Ovary (tissue), 9 donors: ENCODE data around the gene HOMER1. TPM values are rescaled to one million over a fixed set of nuclear protein-coding genes. Genes with fewer than 3 reads are reported as not detected.

Experiments used
- DNase-seq, 5 donors: peaks; one replicate each; pipeline ENCODE4 v3.0.0-alpha.2; 2019 to 2020
- H3K27ac ChIP-seq, 2 donors: fragments of 200-600 bp; one replicate each; pipeline versions ENCODE4 v1.5.1 to v1.8.0; 2019 to 2022
- H3K27me3 ChIP-seq: fragments of 200-600 bp; one replicate; pipeline ENCODE4 v1.8.0; 2022
- H3K36me3 ChIP-seq: fragments of 200-600 bp; sonication (generic); one replicate; pipeline ENCODE4 v1.5.1; 2019
- H3K4me1 ChIP-seq: one replicate; pipeline ENCODE4 v1.8.1; 2013; ENCODE audit warnings: mild to moderate bottlenecking, moderate library complexity; ENCODE audit not compliant: insufficient read depth
- H3K4me3 ChIP-seq: fragments of 200-600 bp; sonication (generic); one replicate; pipeline ENCODE4 v1.5.1; 2017
- H3K9me3 ChIP-seq, 2 donors: fragments of 200-600 bp in 1 of 2; sonication (generic) in 1 of 2; one replicate each; pipeline versions ENCODE4 v1.5.1 to v1.8.1; 2013 to 2019; ENCODE audit warnings: mild to moderate bottlenecking in 1 of 2, moderate library complexity in 1 of 2
- CTCF ChIP-seq, 3 donors: fragments of 450-650 bp in 2 of 3; fragments of 200-600 bp in 1 of 3; IDR thresholded peaks; one replicate each; pipeline versions ENCODE4 v1.5.1 to v1.8.0; 2016 to 2022; ENCODE audit warnings: antibody characterized with exemption in 3 of 3, mild to moderate bottlenecking in 1 of 3
- EP300 ChIP-seq: sonication (generic); formaldehyde crosslinking; IDR thresholded peaks from one replicate; pipeline ENCODE4 v1.6.1; 2017; ENCODE audit warnings: antibody characterized with exemption
- POLR2A ChIP-seq: fragments of 450-650 bp; IDR thresholded peaks from one replicate; pipeline ENCODE4 v1.6.1; 2017; ENCODE audit warnings: antibody characterized with exemption, mild to moderate bottlenecking, moderate library complexity
- WGBS, 3 donors: extraction: QIAGEN DNeasy Blood & Tissue Kit in 1 of 3; methylation state at CpG; one replicate each; pipeline versions ENCODE4 v1.1.5 to v1.1.7; 2013 to 2017; 5-methylcytosine and 5-hydroxymethylcytosine counted together
- intact Hi-C, 4 donors: fragments of 100-400 bp; cut with DNase I; formaldehyde crosslinking; loops; one replicate each; pipeline versions ENCODE4 v1.11.0 to v1.15.1; 2022 to 2023
- polyA plus RNA-seq, 2 donors: library from polyadenylated mRNA; stranded (reverse); fragments of 200-250 nt in 1 of 2; fragments of 350-450 nt in 1 of 2; fragmentation: Illumina TruSeq in 1 of 2; extraction: RNeasy Lipid Tissue Mini Kit (QIAGEN cat#74804) in 1 of 2; gene quantifications; one replicate each; pipeline ENCODE4 v1.2.3, GENCODE V29; 2013 to 2014
- total RNA-seq, 7 donors: library from RNA; depleted of rRNA in 2 of 7; stranded (reverse); fragments of >200 nt in 2 of 7; fragmentation: NEBNext Ultra II Directional in 3 of 7; extraction: Animal tissue kit (Norgen Biotek cat#: 25700) in 3 of 7; gene quantifications; one replicate each; pipeline versions ENCODE4 v1.1.0 to v1.2.4, GENCODE V29; 2016 to 2023
- donor health status: DM: no; HTN: no; CAD: no; lungs with moderate emphysema.
- donor health status: DM: no; HTN: no; CAD: no.
- donor health status: Bipolar disorder and iron deficiency.
- donor health status: DM: yes; HTN: yes; CAD: no.
- donor health status: DM: no; HTN: no; CAD: no.
- donor health status: DM: yes; HTN: yes; CAD: no.

HOMER1 gene
- total and polyA plus RNA-seq, 9 donors, result 1.8 to 37.8 (median 10.9) TPM

GRCh38 chr5:79526928-79527327, 13.0 kb upstream of the HOMER1 start:
- Histone ChIP-seq H3K4me3 (no peak overlapping the region), H3K36me3 (no peaks in the 10 kb centered on the region), H3K4me1 (no peaks in the 10 kb centered on the region), H3K27me3 (no peaks in the 10 kb centered on the region), H3K9me3 (no peaks in the 10 kb centered on the region), H3K27ac (no peak overlapping the region)
- intact Hi-C loops, result no loop called here
- TF ChIP-seq POLR2A (no peak), EP300 (no peak), CTCF (IDR thresholded peaks at IDR 0.05) (no peak)
- DNase-seq, result no peak
- WGBS, 3 donors, result 66 to 85% (median 85%) methylated on average over 5 of the region's 5 CpGs

- no peak for DNase-seq
- H3K4me1 ChIP-seq, result no peaks in the 10 kb centered on the region
- TF ChIP-seq CTCF (IDR thresholded peaks at IDR 0.05) (no peak), POLR2A (no peak)
- intact Hi-C loops, result no loop called here
- no peaks in the 10 kb centered on the region for H3K9me3 ChIP-seq
- H3K36me3 ChIP-seq, result no peaks in the 10 kb centered on the region
- H3K4me3 ChIP-seq, result no peak overlapping the region
- H3K27me3 ChIP-seq, result no peaks in the 10 kb centered on the region
- no peak overlapping the region for H3K27ac ChIP-seq
- 27 to 44% (median 37%) methylated on average over 2 of the region's 2 CpGs for WGBS, 3 donors
Observed at GRCh38 chr5:79526493-79526892, 12.6 kb upstream of the HOMER1 start.

- no peak overlapping the region for H3K4me3 ChIP-seq
- intact Hi-C loops, result no loop called here
- no peaks in the 10 kb centered on the region for H3K36me3 ChIP-seq
- H3K27me3 ChIP-seq, result no peaks in the 10 kb centered on the region
- 91 to 96% (median 94%) methylated on average over 1 of the region's 1 CpG for WGBS, 3 donors
- no peak for TF ChIP-seq CTCF (IDR thresholded peaks at IDR 0.05)
- no peak for TF ChIP-seq EP300
- no peak for TF ChIP-seq POLR2A
- no peak for DNase-seq
- H3K9me3 ChIP-seq, result no peaks in the 10 kb centered on the region
- H3K27ac ChIP-seq, result no peak overlapping the region
- no peaks in the 10 kb centered on the region for H3K4me1 ChIP-seq
Observed at GRCh38 chr5:79521156-79521555, 7.2 kb upstream of the HOMER1 start.

GRCh38 chr5:79518718-79519117, 4.8 kb upstream of the HOMER1 start:
- H3K27me3 ChIP-seq, result no peaks in the 10 kb centered on the region
- no peak overlapping the region for H3K4me3 ChIP-seq
- TF ChIP-seq EP300, result no peak
- TF ChIP-seq POLR2A, result no peak
- TF ChIP-seq CTCF (IDR thresholded peaks at IDR 0.05), result no peak
- WGBS, 3 donors, result 80 to 85% (median 84%) methylated on average over 1 of the region's 1 CpG
- DNase-seq, result no peak
- no peaks in the 10 kb centered on the region for H3K4me1 ChIP-seq
- H3K36me3 ChIP-seq, result no peaks in the 10 kb centered on the region
- H3K9me3 ChIP-seq, result no peaks in the 10 kb centered on the region
- no peak overlapping the region for H3K27ac ChIP-seq
- intact Hi-C loops, result no loop called here

- intact Hi-C loops, result no loop called here
- no peak overlapping the region for H3K4me3 ChIP-seq
- no peak overlapping the region for H3K27ac ChIP-seq
- DNase-seq, result no peak
- H3K27me3 ChIP-seq, result no peaks in the 10 kb centered on the region
- 83 to 87% (median 87%) methylated on average over 3 of the region's 3 CpGs for WGBS, 3 donors
- TF ChIP-seq EP300, result no peak
- H3K4me1 ChIP-seq, result no peaks in the 10 kb centered on the region
- H3K9me3 ChIP-seq, result no peaks in the 10 kb centered on the region
- H3K36me3 ChIP-seq, result no peaks in the 10 kb centered on the region
Observed at GRCh38 chr5:79517601-79518000, 3.7 kb upstream of the HOMER1 start.
